ENCODE measurements around the gene TMEM245. TPM values are rescaled to one million over a fixed set of nuclear protein-coding genes. Genes with fewer than 3 reads are reported as not detected.

The TMEM245 gene
- total RNA-seq, 1 experiment from 2014 or later, result 59.8 TPM

DNA sequence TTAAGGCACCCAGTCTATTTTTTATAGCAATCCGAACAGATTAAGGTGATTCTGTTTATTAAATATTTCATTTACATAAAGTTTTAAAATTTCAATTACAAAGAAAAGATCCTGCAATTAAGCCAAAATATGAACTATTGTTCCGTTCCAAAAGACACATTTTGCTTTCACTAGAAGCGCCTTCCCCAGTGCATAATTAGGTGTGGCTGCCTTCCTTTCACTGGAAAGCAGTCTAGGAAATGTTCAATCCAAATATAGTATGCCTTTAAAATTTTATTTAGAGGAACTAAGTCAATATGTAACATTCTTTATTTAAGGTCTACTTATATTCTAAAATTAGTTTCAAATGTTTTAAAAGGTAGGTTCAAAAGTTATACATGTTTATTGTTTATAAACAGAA, 114.1 kb downstream of the TMEM245 start:
- no peaks in the 10 kb centered on the region for H3K36me3 ChIP-seq (ENCODE audit: insufficient read depth, low read length, poor library complexity, severe bottlenecking)
- TF ChIP-seq, protein P1, sequence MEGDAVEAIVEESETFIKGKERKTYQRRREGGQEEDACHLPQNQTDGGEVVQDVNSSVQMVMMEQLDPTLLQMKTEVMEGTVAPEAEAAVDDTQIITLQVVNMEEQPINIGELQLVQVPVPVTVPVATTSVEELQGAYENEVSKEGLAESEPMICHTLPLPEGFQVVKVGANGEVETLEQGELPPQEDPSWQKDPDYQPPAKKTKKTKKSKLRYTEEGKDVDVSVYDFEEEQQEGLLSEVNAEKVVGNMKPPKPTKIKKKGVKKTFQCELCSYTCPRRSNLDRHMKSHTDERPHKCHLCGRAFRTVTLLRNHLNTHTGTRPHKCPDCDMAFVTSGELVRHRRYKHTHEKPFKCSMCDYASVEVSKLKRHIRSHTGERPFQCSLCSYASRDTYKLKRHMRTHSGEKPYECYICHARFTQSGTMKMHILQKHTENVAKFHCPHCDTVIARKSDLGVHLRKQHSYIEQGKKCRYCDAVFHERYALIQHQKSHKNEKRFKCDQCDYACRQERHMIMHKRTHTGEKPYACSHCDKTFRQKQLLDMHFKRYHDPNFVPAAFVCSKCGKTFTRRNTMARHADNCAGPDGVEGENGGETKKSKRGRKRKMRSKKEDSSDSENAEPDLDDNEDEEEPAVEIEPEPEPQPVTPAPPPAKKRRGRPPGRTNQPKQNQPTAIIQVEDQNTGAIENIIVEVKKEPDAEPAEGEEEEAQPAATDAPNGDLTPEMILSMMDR (conservative IDR thresholded peaks at IDR 0.05; ENCODE audit: low read depth, low read length), result no peak
- TF ChIP-seq EZH2 (IDR thresholded peaks at IDR 0.05; ENCODE audit: borderline replicate concordance, low read depth, low read length, poor library complexity, severe bottlenecking), result no peak
- intact Hi-C loops (cut with micrococcal nuclease; ENCODE audit: unreplicated experiment), result no loop called here
- no peak overlapping the region for H3K4me3 ChIP-seq (ENCODE audit: low read depth, low read length, poor library complexity, severe bottlenecking)
- H3K9me3 ChIP-seq (ENCODE audit: low read depth, low read length, poor library complexity, severe bottlenecking), result peaks cover 17% of the 10 kb centered on the region
- no TSS peak for BruUV-seq (replicated peaks)
- peaks cover under 1% of the 10 kb centered on the region for H3K4me1 ChIP-seq (ENCODE audit: insufficient read depth, low read length, poor library complexity, severe bottlenecking)
- no peak for DNase-seq (ENCODE audit: low spot score)
- POLR2A ChIA-PET (ENCODE audit: low non-redundant PET), result no interaction called here
- no peak overlapping the region for H3K27ac ChIP-seq (ENCODE audit: low read depth, low read length, poor library complexity, severe bottlenecking)
- CTCF ChIA-PET, result no interaction called here
- no peaks in the 10 kb centered on the region for H3K27me3 ChIP-seq (replicated peaks; ENCODE audit: insufficient read depth, low read depth, low read length, poor library complexity)

DNA sequence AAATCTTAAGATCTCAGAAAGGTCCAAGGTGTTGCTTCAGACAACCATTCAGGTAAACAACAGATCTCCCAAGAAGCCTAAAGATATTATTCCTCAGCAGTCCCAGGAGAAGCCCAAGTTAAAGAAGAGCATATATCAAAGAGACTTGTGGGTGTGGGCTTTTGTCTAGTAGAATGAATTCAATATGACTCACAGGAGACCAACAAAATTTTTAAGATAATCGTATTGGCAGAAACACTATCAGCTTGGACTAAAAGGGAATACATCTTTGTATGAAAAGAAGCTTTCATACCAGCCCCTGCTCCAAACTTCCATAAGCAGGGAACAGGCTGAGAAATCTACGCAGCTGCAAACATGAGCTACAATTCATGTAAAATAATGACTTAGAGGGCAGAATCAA, 116.6 kb downstream of the TMEM245 start:
- no peaks in the 10 kb centered on the region for H3K4me1 ChIP-seq (ENCODE audit: insufficient read depth, low read length, poor library complexity, severe bottlenecking)
- CTCF ChIA-PET, result no interaction called here
- DNase-seq (ENCODE audit: low spot score), result no peak
- no peaks in the 10 kb centered on the region for H3K36me3 ChIP-seq (ENCODE audit: insufficient read depth, low read length, poor library complexity, severe bottlenecking)
- BruUV-seq (replicated peaks), result no TSS peak
- POLR2A ChIA-PET (ENCODE audit: low non-redundant PET), result no interaction called here
- no peak for TF ChIP-seq EZH2 (IDR thresholded peaks at IDR 0.05; ENCODE audit: borderline replicate concordance, low read depth, low read length, poor library complexity, severe bottlenecking)
- TF ChIP-seq, protein P1 (conservative IDR thresholded peaks at IDR 0.05; ENCODE audit: low read depth, low read length), result no peak
- no peak overlapping the region for H3K4me3 ChIP-seq (ENCODE audit: low read depth, low read length, poor library complexity, severe bottlenecking)
- H3K27me3 ChIP-seq (replicated peaks; ENCODE audit: insufficient read depth, low read depth, low read length, poor library complexity), result no peaks in the 10 kb centered on the region
- peaks cover 17% of the 10 kb centered on the region for H3K9me3 ChIP-seq (ENCODE audit: low read depth, low read length, poor library complexity, severe bottlenecking)
- intact Hi-C loops (cut with micrococcal nuclease; ENCODE audit: unreplicated experiment), result no loop called here
- no peak overlapping the region for H3K27ac ChIP-seq (ENCODE audit: low read depth, low read length, poor library complexity, severe bottlenecking)

DNA sequence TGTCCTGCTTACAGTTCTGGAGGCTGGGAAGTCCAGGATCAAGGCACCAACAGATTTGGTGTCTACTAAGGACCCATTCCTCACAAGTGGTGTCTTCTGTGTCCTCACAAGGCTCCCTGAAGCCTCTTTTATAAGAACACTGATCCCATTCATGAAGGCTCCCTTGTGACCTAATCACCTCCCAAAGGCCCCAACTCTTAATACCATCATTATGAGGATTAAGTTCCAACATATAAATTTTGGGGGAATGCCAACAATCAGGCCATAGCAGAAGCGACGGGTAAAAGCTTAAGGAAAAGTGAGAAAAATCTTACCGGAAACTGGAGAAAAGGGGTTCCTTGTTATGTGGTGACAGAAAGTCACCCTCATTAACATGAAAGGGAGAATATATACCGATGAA, 117.6 kb downstream of the TMEM245 start:
- Histone ChIP-seq H3K27ac (ENCODE audit: low read depth, low read length, poor library complexity, severe bottlenecking) (no peak overlapping the region), H3K27me3 (replicated peaks; ENCODE audit: insufficient read depth, low read depth, low read length, poor library complexity) (no peaks in the 10 kb centered on the region), H3K4me1 (ENCODE audit: insufficient read depth, low read length, poor library complexity, severe bottlenecking) (no peaks in the 10 kb centered on the region), H3K36me3 (ENCODE audit: insufficient read depth, low read length, poor library complexity, severe bottlenecking) (no peaks in the 10 kb centered on the region), H3K4me3 (ENCODE audit: low read depth, low read length, poor library complexity, severe bottlenecking) (no peak overlapping the region), H3K9me3 (ENCODE audit: low read depth, low read length, poor library complexity, severe bottlenecking) (peaks cover 17% of the 10 kb centered on the region)
- BruUV-seq (replicated peaks), result no TSS peak
- no peak for DNase-seq (ENCODE audit: low spot score)
- ChIA-PET CTCF (no interaction called here), POLR2A (ENCODE audit: low non-redundant PET) (no interaction called here)
- TF ChIP-seq EZH2 (IDR thresholded peaks at IDR 0.05; ENCODE audit: borderline replicate concordance, low read depth, low read length, poor library complexity, severe bottlenecking), result no peak
- TF ChIP-seq, protein P1 (conservative IDR thresholded peaks at IDR 0.05; ENCODE audit: low read depth, low read length), result no peak
- intact Hi-C loops (cut with micrococcal nuclease; ENCODE audit: unreplicated experiment), result no loop called here
